ENCODE measurements around the gene TSPAN5. TPM values are rescaled to one million over a fixed set of nuclear protein-coding genes. Genes with fewer than 3 reads are reported as not detected.

TSPAN5 gene
- total RNA-seq, 1 donor from 2014 or later, result 25.0 TPM

- Mint-ChIP-seq H3K27me3 (ENCODE audit: low read depth) (no peaks in the 10 kb centered on the region), H3K4me3 (no peak overlapping the region), H3K36me3 (ENCODE audit: low read depth) (peaks cover 14% of the 10 kb centered on the region), H3K27ac (ENCODE audit: unreplicated experiment) (no peak overlapping the region), H3K4me1 (peaks cover 49% of the 10 kb centered on the region), H3K9me3 (no peaks in the 10 kb centered on the region)
- TF ChIP-seq CTCF (conservative IDR thresholded peaks at IDR 0.05), result no peak
- DNase-seq (ENCODE audit: low read depth, low spot score), result no peak
Measured at GRCh38 chr4:98507299-98507698, 151.1 kb downstream of the TSPAN5 start.

- Mint-ChIP-seq H3K4me1 (peaks cover 49% of the 10 kb centered on the region), H3K36me3 (ENCODE audit: low read depth) (peaks cover 19% of the 10 kb centered on the region), H3K9me3 (no peaks in the 10 kb centered on the region), H3K27ac (ENCODE audit: unreplicated experiment) (no peak overlapping the region), H3K4me3 (peak overlapping the region; percentile 33), H3K27me3 (ENCODE audit: low read depth) (no peaks in the 10 kb centered on the region)
- peak; percentile 37 for TF ChIP-seq CTCF (conservative IDR thresholded peaks at IDR 0.05)
- peak; percentile 16 for DNase-seq (ENCODE audit: low read depth, low spot score)
Measured at GRCh38 chr4:98506462-98507132, 151.8 kb downstream of the TSPAN5 start.

- H3K4me1 Mint-ChIP-seq, result peaks cover 45% of the 10 kb centered on the region
- no peak for TF ChIP-seq CTCF (conservative IDR thresholded peaks at IDR 0.05)
- H3K27me3 Mint-ChIP-seq (ENCODE audit: low read depth), result no peaks in the 10 kb centered on the region
- no peak overlapping the region for H3K4me3 Mint-ChIP-seq
- H3K36me3 Mint-ChIP-seq (ENCODE audit: low read depth), result peaks cover 21% of the 10 kb centered on the region
- H3K9me3 Mint-ChIP-seq, result peaks cover 3% of the 10 kb centered on the region
- DNase-seq (ENCODE audit: low read depth, low spot score), result no peak
- H3K27ac Mint-ChIP-seq (ENCODE audit: unreplicated experiment), result no peak overlapping the region
Measured at GRCh38 chr4:98505992-98506391, 152.4 kb downstream of the TSPAN5 start.

- H3K9me3 Mint-ChIP-seq, result peaks cover 3% of the 10 kb centered on the region
- H3K4me3 Mint-ChIP-seq, result no peak overlapping the region
- no peak for DNase-seq (ENCODE audit: low read depth, low spot score)
- peaks cover 21% of the 10 kb centered on the region for H3K36me3 Mint-ChIP-seq (ENCODE audit: low read depth)
- no peak overlapping the region for H3K27ac Mint-ChIP-seq (ENCODE audit: unreplicated experiment)
- peaks cover 26% of the 10 kb centered on the region for H3K4me1 Mint-ChIP-seq
- no peaks in the 10 kb centered on the region for H3K27me3 Mint-ChIP-seq (ENCODE audit: low read depth)
- no peak for TF ChIP-seq CTCF (conservative IDR thresholded peaks at IDR 0.05)
Measured at GRCh38 chr4:98504091-98504490, 154.3 kb downstream of the TSPAN5 start.

GRCh38 chr4:98503676-98504075 is 154.7 kb downstream of the TSPAN5 start:
- DNase-seq (ENCODE audit: low read depth, low spot score), result no peak
- Mint-ChIP-seq H3K27ac (ENCODE audit: unreplicated experiment) (no peak overlapping the region), H3K9me3 (peaks cover 3% of the 10 kb centered on the region), H3K4me3 (no peak overlapping the region), H3K27me3 (ENCODE audit: low read depth) (no peaks in the 10 kb centered on the region), H3K36me3 (ENCODE audit: low read depth) (peaks cover 21% of the 10 kb centered on the region), H3K4me1 (peaks cover 25% of the 10 kb centered on the region)
- no peak for TF ChIP-seq CTCF (conservative IDR thresholded peaks at IDR 0.05)
